Vagina (tissue), 2 donors: ENCODE data around the gene SMAP1. TPM values are rescaled to one million over a fixed set of nuclear protein-coding genes. Genes with fewer than 3 reads are reported as not detected.

Source experiments
- DNase-seq, 2 donors: peaks; one replicate each; pipeline ENCODE4 v3.0.0-alpha.2; 2017; ENCODE audit errors: extremely low spot score in 2 of 2
- H3K27ac ChIP-seq: fragments of 200-600 bp; sonication (generic); one replicate; pipeline ENCODE4 v1.5.1; 2019
- H3K27me3 ChIP-seq: fragments of 200-600 bp; sonication (generic); one replicate; pipeline ENCODE4 v1.5.1; 2019
- H3K36me3 ChIP-seq, 2 donors: fragments of 200-600 bp; sonication (generic); one replicate each; pipeline ENCODE4 v1.5.1; 2017 to 2019
- H3K4me1 ChIP-seq: fragments of 200-600 bp; sonication (generic); one replicate; pipeline ENCODE4 v1.5.1; 2019
- H3K4me3 ChIP-seq, 2 donors: fragments of 200-600 bp; sonication (generic); 1 replicate in 1 of 2; 2 replicates in 1 of 2; pipeline ENCODE4 v1.5.1; 2016 to 2019
- H3K9me3 ChIP-seq: fragments of 200-600 bp; sonication (generic); one replicate; pipeline ENCODE4 v1.5.1; 2019
- CTCF ChIP-seq, 3 experiments: fragments of 450-650 bp in 2 of 3; fragments of 200-600 bp in 1 of 3; sonication (generic) in 1 of 3; IDR thresholded peaks; one replicate each; pipeline ENCODE4 v1.5.1; 2017 to 2019; ENCODE audit warnings: antibody characterized with exemption in 3 of 3, mild to moderate bottlenecking in 2 of 3, moderate library complexity in 2 of 3
- POLR2A ChIP-seq, 2 donors: fragments of 450-650 bp; IDR thresholded peaks; one replicate each; pipeline ENCODE4 v1.6.1; 2017; ENCODE audit warnings: antibody characterized with exemption in 2 of 2, mild to moderate bottlenecking in 2 of 2, moderate library complexity in 2 of 2
- POLR2AphosphoS5 ChIP-seq, 2 donors: sonication (generic); formaldehyde crosslinking; IDR thresholded peaks; one replicate each; pipeline ENCODE4 v1.9.0; 2017; ENCODE audit warnings: antibody characterized with exemption in 2 of 2, mild to moderate bottlenecking in 2 of 2, low read depth in 1 of 2; ENCODE audit not compliant: insufficient read depth in 1 of 2
- intact Hi-C: fragments of 100-400 bp; cut with DNase I; formaldehyde crosslinking; loops from one replicate; pipeline ENCODE4 v1.15.1; 2023
- total RNA-seq: library from RNA; depleted of rRNA; stranded (reverse); fragments of >200 nt; gene quantifications from one replicate; pipeline ENCODE4 v1.2.3, GENCODE V29; 2016

Gene SMAP1
- total RNA-seq, 1 donor from 2014 or later: 26.3 TPM

GRCh38 chr6:70813885-70814284 lies 146.2 kb downstream of the SMAP1 start:
- DNase-seq: no peak
- no peaks in the 10 kb centered on the region for H3K36me3 ChIP-seq
- intact Hi-C loops: no loop called here
- no peak overlapping the region for H3K27ac ChIP-seq
- H3K4me3 ChIP-seq: no peak overlapping the region
- no peaks in the 10 kb centered on the region for H3K4me1 ChIP-seq
- no peak for TF ChIP-seq POLR2A (IDR thresholded peaks at IDR 0.05)
- TF ChIP-seq CTCF (IDR thresholded peaks at IDR 0.05): no peak
- no peak for TF ChIP-seq POLR2AphosphoS5 (IDR thresholded peaks at IDR 0.05; ENCODE audit: insufficient read depth in 1 of 2, low read depth in 1 of 2)
- H3K9me3 ChIP-seq: no peaks in the 10 kb centered on the region
- no peaks in the 10 kb centered on the region for H3K27me3 ChIP-seq

GRCh38 chr6:70819646-70820045 lies 152.0 kb downstream of the SMAP1 start:
- DNase-seq: no peak
- Histone ChIP-seq H3K27ac (no peak overlapping the region), H3K9me3 (no peaks in the 10 kb centered on the region), H3K36me3 (no peaks in the 10 kb centered on the region), H3K4me3 (no peak overlapping the region), H3K27me3 (no peaks in the 10 kb centered on the region), H3K4me1 (no peaks in the 10 kb centered on the region)
- no peak for TF ChIP-seq CTCF (IDR thresholded peaks at IDR 0.05)
- no peak for TF ChIP-seq POLR2A (IDR thresholded peaks at IDR 0.05)
- TF ChIP-seq POLR2AphosphoS5 (IDR thresholded peaks at IDR 0.05; ENCODE audit: insufficient read depth in 1 of 2, low read depth in 1 of 2): no peak
- intact Hi-C loops: no loop called here

GRCh38 chr6:70820778-70821177 lies 153.1 kb downstream of the SMAP1 start:
- Histone ChIP-seq H3K4me3 (no peak overlapping the region), H3K36me3 (no peaks in the 10 kb centered on the region), H3K27ac (no peak overlapping the region), H3K27me3 (no peaks in the 10 kb centered on the region), H3K4me1 (no peaks in the 10 kb centered on the region), H3K9me3 (no peaks in the 10 kb centered on the region)
- TF ChIP-seq POLR2A (IDR thresholded peaks at IDR 0.05) (no peak), POLR2AphosphoS5 (IDR thresholded peaks at IDR 0.05; ENCODE audit: insufficient read depth in 1 of 2, low read depth in 1 of 2) (no peak), CTCF (IDR thresholded peaks at IDR 0.05) (no peak)
- no peak for DNase-seq
- intact Hi-C loops: no loop called here

- H3K4me3 ChIP-seq: no peak overlapping the region
- intact Hi-C loops: no loop called here
- H3K27ac ChIP-seq: no peak overlapping the region
- no peaks in the 10 kb centered on the region for H3K9me3 ChIP-seq
- no peak for DNase-seq
- no peaks in the 10 kb centered on the region for H3K4me1 ChIP-seq
- H3K36me3 ChIP-seq: no peaks in the 10 kb centered on the region
- TF ChIP-seq CTCF (IDR thresholded peaks at IDR 0.05): no peak
- TF ChIP-seq POLR2A (IDR thresholded peaks at IDR 0.05): no peak
- no peak for TF ChIP-seq POLR2AphosphoS5 (IDR thresholded peaks at IDR 0.05; ENCODE audit: insufficient read depth in 1 of 2, low read depth in 1 of 2)
- H3K27me3 ChIP-seq: no peaks in the 10 kb centered on the region
Observed at GRCh38 chr6:70821751-70822150, 154.1 kb downstream of the SMAP1 start.

GRCh38 chr6:70823651-70824050 lies 156.0 kb downstream of the SMAP1 start:
- TF ChIP-seq CTCF (IDR thresholded peaks at IDR 0.05) (no peak), POLR2AphosphoS5 (IDR thresholded peaks at IDR 0.05; ENCODE audit: insufficient read depth in 1 of 2, low read depth in 1 of 2) (no peak), POLR2A (IDR thresholded peaks at IDR 0.05) (no peak)
- Histone ChIP-seq H3K4me3 (no peak overlapping the region), H3K9me3 (no peaks in the 10 kb centered on the region), H3K4me1 (no peaks in the 10 kb centered on the region), H3K27ac (no peak overlapping the region), H3K27me3 (no peaks in the 10 kb centered on the region), H3K36me3 (no peaks in the 10 kb centered on the region)
- intact Hi-C loops: no loop called here
- no peak for DNase-seq
